Tibial nerve (tissue), 3 donors: ENCODE results near the gene ATP2A1.

Experiments used
- CTCF ChIP-seq, 5 experiments: fragments of 200-600 bp in 3 of 5; fragments of 450-650 bp in 2 of 5; sonication (generic) in 3 of 5; IDR thresholded peaks; one replicate each; pipeline ENCODE4 v1.5.1; 2016 to 2019; ENCODE audit warnings: antibody characterized with exemption in 5 of 5, mild to moderate bottlenecking in 3 of 5, moderate library complexity in 2 of 5
- POLR2A ChIP-seq, 2 donors: fragments of 450-650 bp; IDR thresholded peaks; one replicate each; pipeline ENCODE4 v1.6.1; 2017; ENCODE audit warnings: antibody characterized with exemption in 2 of 2, mild to moderate bottlenecking in 2 of 2, moderate library complexity in 2 of 2

GRCh38 chr16:28898942-28899341, 20.7 kb downstream of the ATP2A1 start:
- no peak for TF ChIP-seq POLR2A (IDR thresholded peaks at IDR 0.05)
- no peak for TF ChIP-seq CTCF (IDR thresholded peaks at IDR 0.05)
